GM21381 (cell line): ENCODE results near the gene TEAD2.

Experiments used
- ATAC-seq: cut with Tn5 transposase; IDR thresholded peaks from one replicate; pipeline ENCODE4 v1.9.1; 2021; ENCODE audit warnings: mild to moderate bottlenecking, moderate library complexity; ENCODE audit not compliant: unreplicated experiment

TEAD2 gene

GRCh38 chr19:49294401-49294800 is 67.8 kb downstream of the TEAD2 start:
- no peak for ATAC-seq
